Ovary (tissue), 3 donors: ENCODE measurements around the gene POLR3E.

Experiments
- EP300 ChIP-seq: sonication (generic); formaldehyde crosslinking; IDR thresholded peaks from one replicate; pipeline ENCODE4 v1.6.1; 2017; ENCODE audit warnings: antibody characterized with exemption
- POLR2A ChIP-seq: fragments of 450-650 bp; IDR thresholded peaks from one replicate; pipeline ENCODE4 v1.6.1; 2017; ENCODE audit warnings: antibody characterized with exemption, mild to moderate bottlenecking, moderate library complexity
- TF ChIP-seq, protein P1 (sequence below), 3 donors: fragments of 450-650 bp in 2 of 3; fragments of 200-600 bp in 1 of 3; IDR thresholded peaks; one replicate each; pipeline versions ENCODE4 v1.5.1 to v1.8.0; 2016 to 2022; ENCODE audit warnings: antibody characterized with exemption in 3 of 3, mild to moderate bottlenecking in 1 of 3
- donor health status: DM: no; HTN: no; CAD: no.

DNA sequence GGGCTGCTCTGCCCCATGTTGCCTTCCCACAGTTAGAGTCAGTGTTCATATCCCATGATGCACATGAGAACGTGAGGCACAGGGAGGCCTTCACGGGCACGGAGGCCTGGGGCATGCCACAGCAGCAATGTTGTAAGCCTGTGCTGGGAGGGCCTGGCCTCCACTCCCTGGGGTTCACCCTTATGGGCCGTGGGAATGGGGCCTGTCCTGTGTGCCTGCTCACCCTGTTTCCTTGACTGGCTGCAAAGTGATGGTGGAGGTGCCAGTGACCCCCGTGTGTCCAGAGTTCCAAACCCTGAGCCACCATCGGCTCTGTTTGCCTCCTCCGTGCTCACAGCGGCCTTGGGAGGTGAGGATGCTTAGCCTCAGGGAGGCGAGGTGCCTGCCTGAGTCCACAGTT, 9.6 kb downstream of the POLR3E start:
- TF ChIP-seq POLR2A, result no peak
- TF ChIP-seq, protein P1, sequence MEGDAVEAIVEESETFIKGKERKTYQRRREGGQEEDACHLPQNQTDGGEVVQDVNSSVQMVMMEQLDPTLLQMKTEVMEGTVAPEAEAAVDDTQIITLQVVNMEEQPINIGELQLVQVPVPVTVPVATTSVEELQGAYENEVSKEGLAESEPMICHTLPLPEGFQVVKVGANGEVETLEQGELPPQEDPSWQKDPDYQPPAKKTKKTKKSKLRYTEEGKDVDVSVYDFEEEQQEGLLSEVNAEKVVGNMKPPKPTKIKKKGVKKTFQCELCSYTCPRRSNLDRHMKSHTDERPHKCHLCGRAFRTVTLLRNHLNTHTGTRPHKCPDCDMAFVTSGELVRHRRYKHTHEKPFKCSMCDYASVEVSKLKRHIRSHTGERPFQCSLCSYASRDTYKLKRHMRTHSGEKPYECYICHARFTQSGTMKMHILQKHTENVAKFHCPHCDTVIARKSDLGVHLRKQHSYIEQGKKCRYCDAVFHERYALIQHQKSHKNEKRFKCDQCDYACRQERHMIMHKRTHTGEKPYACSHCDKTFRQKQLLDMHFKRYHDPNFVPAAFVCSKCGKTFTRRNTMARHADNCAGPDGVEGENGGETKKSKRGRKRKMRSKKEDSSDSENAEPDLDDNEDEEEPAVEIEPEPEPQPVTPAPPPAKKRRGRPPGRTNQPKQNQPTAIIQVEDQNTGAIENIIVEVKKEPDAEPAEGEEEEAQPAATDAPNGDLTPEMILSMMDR (IDR thresholded peaks at IDR 0.05), result no peak
- no peak for TF ChIP-seq EP300
